GM12878 (cell line): Measurements from ENCODE around the gene C5AR1. TPM values are rescaled to one million over a fixed set of nuclear protein-coding genes. Genes with fewer than 3 reads are reported as not detected.
A peak's percentile ranks its signal among the peaks of the same experiment; 100 is the strongest.
"Not testable (repeated sequence)": the region's sequence is repeated elsewhere in the genome, so short reads cannot be mapped to it uniquely, and the experiment has no call there.

Source experiments
- ATAC-seq: fragments of 200-7000 bp; cut with Tn5 transposase; 3 replicates; pipeline ENCODE4 v1.9.1; 2020; ENCODE audit warnings: mild to moderate bottlenecking, moderate library complexity
- BruUV-seq: library from RNA; stranded (reverse); fragments of 400-500 nt; replicated peaks from 2 replicates; lab custom pipeline; 2021; lab: Mats Ljungman, UMichigan
- CTCF ChIA-PET: fragments of 300-600 bp; sonication (Branson Sonifier 250); formaldehyde crosslinking; extraction: SDS; loops from one replicate; lab custom pipeline; 2021; ENCODE audit warnings: inconsistent platforms; lab: Yijun Ruan, JAX
- POLR2A ChIA-PET: fragments of 350-600 bp; formaldehyde crosslinking; extraction: SDS; loops from one replicate; lab custom pipeline; 2021; ENCODE audit warnings: inconsistent platforms; lab: Charles Lee
- RAD21 ChIA-PET: fragments of 300-600 bp; sonication (Branson Sonifier 250); formaldehyde crosslinking; loops from one replicate; lab custom pipeline; 2023; ENCODE audit warnings: antibody characterized with exemption; ENCODE audit not compliant: unreplicated experiment; lab: Charles Lee
- SMC1A ChIA-PET: fragments of 300-600 bp; sonication (Branson Sonifier 250); formaldehyde crosslinking; loops from one replicate; lab custom pipeline; 2023; ENCODE audit not compliant: unreplicated experiment, uncharacterized antibody; lab: Charles Lee
- DNase-seq: peaks from one replicate; pipeline ENCODE4 v3.0.0-alpha.2; 2011; ENCODE audit warnings: low read depth, low spot score
- FAIRE-seq: peaks from 3 replicates; lab custom pipeline; 2011; peaks lifted over from hg19 to GRCh38; lab: Jason Lieb, UNC
- H2AFZ ChIP-seq: 2 replicates; pipeline ENCODE4 v1.6.0; 2011; ENCODE audit warnings: low read depth, low read length, control low read depth; ENCODE audit not compliant: control insufficient read depth
- H3K27ac ChIP-seq: 2 replicates; pipeline ENCODE4 v1.5.1; 2011; ENCODE audit warnings: control low read depth; ENCODE audit not compliant: control insufficient read depth, insufficient read depth
- H3K27me3 ChIP-seq, 2 experiments: replicated peaks in 1 of 2; 2 replicates each; pipeline versions ENCODE4 v1.6.0 to v1.6.1; 2011; ENCODE audit warnings: low read length in 1 of 2; ENCODE audit not compliant: control insufficient read depth in 2 of 2, insufficient read depth in 2 of 2
- H3K36me3 ChIP-seq, 2 experiments: 2 replicates each; pipeline ENCODE4 v1.5.1; 2011; ENCODE audit warnings: low read length in 1 of 2; ENCODE audit not compliant: control insufficient read depth in 2 of 2, insufficient read depth in 2 of 2
- H3K4me1 ChIP-seq: 2 replicates; pipeline ENCODE4 v1.6.1; 2011; ENCODE audit warnings: mild to moderate bottlenecking, low read length, moderate library complexity, mixed read lengths; ENCODE audit not compliant: control insufficient read depth, insufficient read depth
- H3K4me2 ChIP-seq: 2 replicates; pipeline ENCODE4 v1.6.0; 2011; ENCODE audit warnings: control low read depth; ENCODE audit not compliant: control insufficient read depth, insufficient read depth
- H3K4me3 ChIP-seq: fragments of 200-600 bp; sonication (generic); 2 replicates; pipeline ENCODE4 v1.5.1; 2016
- H3K79me2 ChIP-seq: 2 replicates; pipeline ENCODE4 v1.6.0; 2011; ENCODE audit warnings: low read length; ENCODE audit not compliant: control insufficient read depth, insufficient read depth
- H3K9ac ChIP-seq: 2 replicates; pipeline ENCODE4 v1.8.0; 2011; ENCODE audit warnings: low read length, control low read depth, mixed read lengths; ENCODE audit not compliant: control insufficient read depth, insufficient read depth
- H3K9me3 ChIP-seq: replicated peaks from 3 replicates; pipeline ENCODE4 v1.5.1; 2011; ENCODE audit warnings: mild to moderate bottlenecking, low read length; ENCODE audit not compliant: control insufficient read depth, insufficient read depth
- H4K20me1 ChIP-seq: 2 replicates; pipeline ENCODE4 v1.6.0; 2011; ENCODE audit not compliant: control insufficient read depth, insufficient read depth
- MYB ChIP-seq: fragments of 150-350 bp; IDR thresholded peaks from 2 replicates; pipeline ENCODE4 v1.6.1; 2014; ENCODE audit warnings: mild to moderate bottlenecking, low read depth, low read length, borderline replicate concordance
- NR2F1 ChIP-seq: fragments of 450-650 bp; conservative IDR thresholded peaks from 2 replicates; pipeline ENCODE4 v1.6.1; 2017; ENCODE audit warnings: mild to moderate bottlenecking
- SREBF1 ChIP-seq: IDR thresholded peaks from 2 replicates; pipeline ENCODE4 v1.6.1; 2012; ENCODE audit warnings: mild to moderate bottlenecking, low read length
- TBL1XR1 ChIP-seq: IDR thresholded peaks from 2 replicates; pipeline ENCODE4 v1.6.1; 2012; ENCODE audit warnings: low read depth, low read length, improper control_type of control experiment
- TCF3 ChIP-seq: IDR thresholded peaks from 2 replicates; pipeline ENCODE4 v1.6.1; 2012; ENCODE audit warnings: low read depth, mild to moderate bottlenecking, low read length, borderline replicate concordance; ENCODE audit not compliant: insufficient read depth
- WGBS: methylation state at CpG from one replicate; pipeline ENCODE4 v1.1.6; 2016; ENCODE audit warnings: low lambda C conversion rate; ENCODE audit not compliant: insufficient replicate concordance, insufficient coverage; ENCODE audit errors: missing lambda C conversion rate; 5-methylcytosine and 5-hydroxymethylcytosine counted together
- in situ Hi-C: fragments of 300-500 bp; cut with MboI; formaldehyde crosslinking; loops from 9 replicates; pipeline ENCODE4 v1.14.3; 2018; ENCODE audit warnings: mixed read lengths
- intact Hi-C: fragments of 100-400 bp; cut with micrococcal nuclease; formaldehyde crosslinking; loops from one replicate; pipeline ENCODE4 v1.14.2; 2022; ENCODE audit not compliant: unreplicated experiment
- polyA plus RNA-seq, 11 experiments: library from polyadenylated mRNA; depleted of rRNA in 4 of 11; unstranded in 6 of 11; stranded (reverse) in 5 of 11; fragments of >200 nt; fragmentation: Nextera tagmentation in 4 of 11; fragmentation: Illumina TruSeq in 1 of 11; extraction: Ambion mirVana in 4 of 11; extraction: Trizol in 1 of 11; gene quantifications; 1 replicate in 1 of 11; 2 replicates in 10 of 11; pipeline versions ENCODE4 v1.2.1 to v1.2.3, GENCODE V29; 2011 to 2016; ENCODE audit warnings: inconsistent platforms in 2 of 11, missing spikeins in 2 of 11, low read depth in 1 of 11
- total RNA-seq, 4 experiments: library from RNA; depleted of rRNA in 3 of 4; stranded (reverse); fragments of >200 nt in 3 of 4; fragmentation: Illumina TruSeq in 1 of 4; extraction: Trizol in 1 of 4; gene quantifications; 2 replicates each; pipeline versions ENCODE4 v1.2.1 to v1.2.3, GENCODE V29; 2013 to 2021
- TF ChIP-seq, protein P1 (sequence below): fragments of 450-650 bp; IDR thresholded peaks from 2 replicates; pipeline ENCODE4 v1.6.1; 2014; ENCODE audit warnings: mild to moderate bottlenecking

C5AR1 gene
- total and polyA plus RNA-seq, 10 of the 15 experiments (the other 5 are each of a cell fraction or from before 2014, with no cell fraction given), result 0.04 to 1.5 (median 0.18) TPM

DNA sequence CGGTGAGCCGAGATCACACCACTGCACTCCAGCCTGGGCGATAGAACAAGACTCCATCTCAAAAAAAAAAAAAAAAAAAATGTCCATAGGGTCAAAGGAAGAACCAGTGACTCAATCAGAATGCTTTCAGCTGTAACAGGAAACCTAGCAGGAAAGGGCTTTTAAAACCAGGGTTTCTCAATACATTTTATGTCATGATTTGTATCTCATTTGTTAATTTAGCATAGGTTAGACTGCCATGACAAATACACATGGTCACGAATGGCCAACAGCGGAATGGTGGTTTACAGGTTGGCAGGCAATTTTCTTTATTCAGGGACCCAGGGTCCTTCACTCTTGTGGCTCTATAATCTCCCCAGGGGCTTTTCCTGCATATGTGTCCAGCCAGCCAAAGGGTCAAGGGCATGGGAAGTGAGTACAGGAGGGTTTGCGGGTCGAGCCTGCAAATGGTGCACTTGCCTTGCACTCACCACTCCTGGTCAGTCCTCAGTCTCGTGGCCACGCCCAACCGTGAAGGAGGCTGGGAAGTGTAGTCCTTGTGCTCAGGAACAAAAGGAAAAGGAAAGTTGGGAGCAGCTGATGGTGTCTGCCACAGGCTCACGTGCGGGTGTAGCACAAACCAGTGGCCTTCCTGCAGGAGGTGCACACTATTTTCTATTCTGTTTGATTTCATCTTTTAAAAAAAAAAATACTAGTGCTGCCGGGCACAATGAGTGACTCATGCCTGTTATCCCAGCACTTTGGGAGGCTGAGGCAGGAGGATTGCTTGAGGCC, 54.3 kb downstream of the C5AR1 start:
- in situ Hi-C loops (no loop called here), intact Hi-C loops (no loop called here)
- BruUV-seq, result TSS peak; percentile 52
- SMC1A ChIA-PET, result no interaction called here
- CTCF ChIA-PET, result no interaction called here
- no peak overlapping the region for H3K27ac ChIP-seq
- POLR2A ChIA-PET, result no interaction called here
- no peak for TF ChIP-seq SREBF1
- TF ChIP-seq MYB, result no peak
- no peak for TF ChIP-seq NR2F1
- TF ChIP-seq TCF3, result no peak
- TF ChIP-seq, protein P1, sequence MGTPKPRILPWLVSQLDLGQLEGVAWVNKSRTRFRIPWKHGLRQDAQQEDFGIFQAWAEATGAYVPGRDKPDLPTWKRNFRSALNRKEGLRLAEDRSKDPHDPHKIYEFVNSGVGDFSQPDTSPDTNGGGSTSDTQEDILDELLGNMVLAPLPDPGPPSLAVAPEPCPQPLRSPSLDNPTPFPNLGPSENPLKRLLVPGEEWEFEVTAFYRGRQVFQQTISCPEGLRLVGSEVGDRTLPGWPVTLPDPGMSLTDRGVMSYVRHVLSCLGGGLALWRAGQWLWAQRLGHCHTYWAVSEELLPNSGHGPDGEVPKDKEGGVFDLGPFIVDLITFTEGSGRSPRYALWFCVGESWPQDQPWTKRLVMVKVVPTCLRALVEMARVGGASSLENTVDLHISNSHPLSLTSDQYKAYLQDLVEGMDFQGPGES, result no peak
- TF ChIP-seq TBL1XR1, result no peak
- RAD21 ChIA-PET, result no interaction called here
- peaks cover 6 to 23% of the 10 kb centered on the region in 2 experiments for H3K36me3 ChIP-seq
- ATAC-seq (no peak), DNase-seq (no peak), FAIRE-seq (no peak)
- no peaks in the 10 kb centered on the region for H3K4me1 ChIP-seq
- WGBS, result 95% methylated on average over 10 of the region's 13 CpGs
- no peaks in the 10 kb centered on the region for H4K20me1 ChIP-seq
- no peak overlapping the region for H2AFZ ChIP-seq
- no peak overlapping the region for H3K4me3 ChIP-seq
- H3K27me3 ChIP-seq, result no peaks in the 10 kb centered on the region
- no peak overlapping the region for H3K9ac ChIP-seq
- no peaks in the 10 kb centered on the region for H3K9me3 ChIP-seq
- H3K4me2 ChIP-seq, result no peak overlapping the region
- no peaks in the 10 kb centered on the region for H3K79me2 ChIP-seq

DNA sequence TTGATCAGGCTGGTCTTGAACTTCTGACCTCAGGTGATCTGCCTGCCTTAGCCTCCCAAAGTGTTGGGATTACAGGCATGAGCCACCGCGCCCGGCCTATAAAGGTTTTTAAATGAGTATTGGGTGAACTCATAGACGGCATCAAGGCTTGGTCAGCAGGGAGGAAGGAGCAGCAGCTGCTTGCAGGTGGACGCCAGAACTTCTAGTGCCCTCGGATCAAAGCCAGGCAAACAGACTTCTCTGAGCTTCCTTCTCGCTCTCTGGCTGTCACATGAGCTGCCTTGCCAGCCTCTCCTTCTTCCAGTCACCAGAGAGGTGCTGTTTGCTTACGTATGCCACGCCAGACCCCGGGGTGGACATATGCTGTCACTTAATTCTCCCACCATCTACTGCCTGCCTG, 55.8 kb downstream of the C5AR1 start:
- H3K9me3 ChIP-seq, in situ Hi-C loops, FAIRE-seq, intact Hi-C loops, H3K27ac ChIP-seq, H3K27me3 ChIP-seq, H3K4me1 ChIP-seq, H3K79me2 ChIP-seq, H3K4me3 ChIP-seq, H3K9ac ChIP-seq, H4K20me1 ChIP-seq, BruUV-seq, SMC1A ChIA-PET, H3K4me2 ChIP-seq, ATAC-seq, POLR2A ChIA-PET, DNase-seq, CTCF ChIA-PET, H2AFZ ChIP-seq: not testable (repeated sequence)
- RAD21 ChIA-PET, result interaction anchor here (0.6 kb wide), 1 partner anchor 321 kb away, joined by 3 read pairs; no protein-coding TSS in a partner anchor
- peaks cover 9 to 19% of the 10 kb centered on the region in 2 experiments for H3K36me3 ChIP-seq
- 99% methylated on average over 10 of the region's 10 CpGs for WGBS
